Gastrocnemius medialis (tissue), 4 donors: ENCODE measurements around the gene GABRE. TPM values are rescaled to one million over a fixed set of nuclear protein-coding genes. Genes with fewer than 3 reads are reported as not detected.
A peak's percentile ranks its signal among the peaks of the same experiment; 100 is the strongest.

Experiments used
- ATAC-seq, 2 donors: fragments of 150-250 bp; one replicate each; pipeline ENCODE4 v1.9.1; 2016
- DNase-seq, 2 donors: peaks; one replicate each; pipeline ENCODE4 v3.0.0-alpha.2; 2019
- H3K27ac ChIP-seq, 4 donors: fragments of 200-600 bp; sonication (generic); 1 replicate in 1 of 4; 2 replicates in 3 of 4; pipeline ENCODE4 v1.5.1; 2016 to 2018; ENCODE audit warnings: mild to moderate bottlenecking in 2 of 4, moderate library complexity in 1 of 4
- H3K27me3 ChIP-seq, 3 donors: fragments of 200-600 bp; sonication (generic) in 2 of 3; 1 replicate in 1 of 3; 2 replicates in 2 of 3; pipeline versions ENCODE4 v1.5.1 to v1.6.0; 2016 to 2019; ENCODE audit warnings: mild to moderate bottlenecking in 1 of 3, moderate library complexity in 1 of 3
- H3K36me3 ChIP-seq, 2 donors: fragments of 200-600 bp; sonication (generic) in 1 of 2; one replicate each; pipeline ENCODE4 v1.5.1; 2017 to 2018
- H3K4me1 ChIP-seq, 2 donors: fragments of 200-600 bp; sonication (generic) in 1 of 2; one replicate each; pipeline ENCODE4 v1.5.1; 2016 to 2017; ENCODE audit warnings: mild to moderate bottlenecking in 2 of 2
- H3K4me3 ChIP-seq, 4 donors: fragments of 200-600 bp; sonication (generic) in 3 of 4; 1 replicate in 1 of 4; 2 replicates in 3 of 4; pipeline ENCODE4 v1.5.1; 2016 to 2019; ENCODE audit warnings: mild to moderate bottlenecking in 2 of 4
- H3K9me3 ChIP-seq, 3 donors: fragments of 200-600 bp; sonication (generic) in 2 of 3; 1 replicate in 1 of 3; 2 replicates in 2 of 3; pipeline ENCODE4 v1.5.1; 2016 to 2019
- POLR2A ChIP-seq, 2 donors: fragments of 450-650 bp; IDR thresholded peaks; one replicate each; pipeline ENCODE4 v1.6.1; 2017; ENCODE audit warnings: antibody characterized with exemption in 2 of 2, mild to moderate bottlenecking in 2 of 2, moderate library complexity in 2 of 2
- in situ Hi-C, 4 donors: fragments of 200-750 bp; cut with MboI; loops; one replicate each; pipeline versions ENCODE4 v1.15.0 to v1.8.0; 2017; ENCODE audit warnings: low sequenced_read_pairs in 4 of 4
- intact Hi-C: fragments of 100-400 bp; cut with DNase I; formaldehyde crosslinking; loops from one replicate; pipeline ENCODE4 v1.15.1; 2023; ENCODE audit warnings: low total_unique reads
- total RNA-seq, 4 donors: library from RNA; depleted of rRNA; stranded (reverse); fragments of >200 nt; gene quantifications; one replicate each; pipeline versions ENCODE4 v1.1.0 to v1.2.3, GENCODE V29; 2016
- TF ChIP-seq, protein P1 (sequence below), 5 experiments: fragments of 450-650 bp in 3 of 5; fragments of 200-600 bp in 2 of 5; sonication (generic) in 2 of 5; IDR thresholded peaks in 4 of 5; conservative IDR thresholded peaks in 1 of 5; 1 replicate in 4 of 5; 2 replicates in 1 of 5; pipeline ENCODE4 v1.5.1; 2016 to 2019; ENCODE audit warnings: antibody characterized with exemption in 5 of 5, mild to moderate bottlenecking in 3 of 5, moderate library complexity in 3 of 5

The GABRE gene, protein sequence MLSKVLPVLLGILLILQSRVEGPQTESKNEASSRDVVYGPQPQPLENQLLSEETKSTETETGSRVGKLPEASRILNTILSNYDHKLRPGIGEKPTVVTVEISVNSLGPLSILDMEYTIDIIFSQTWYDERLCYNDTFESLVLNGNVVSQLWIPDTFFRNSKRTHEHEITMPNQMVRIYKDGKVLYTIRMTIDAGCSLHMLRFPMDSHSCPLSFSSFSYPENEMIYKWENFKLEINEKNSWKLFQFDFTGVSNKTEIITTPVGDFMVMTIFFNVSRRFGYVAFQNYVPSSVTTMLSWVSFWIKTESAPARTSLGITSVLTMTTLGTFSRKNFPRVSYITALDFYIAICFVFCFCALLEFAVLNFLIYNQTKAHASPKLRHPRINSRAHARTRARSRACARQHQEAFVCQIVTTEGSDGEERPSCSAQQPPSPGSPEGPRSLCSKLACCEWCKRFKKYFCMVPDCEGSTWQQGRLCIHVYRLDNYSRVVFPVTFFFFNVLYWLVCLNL
- 1 to 10 TPM in 3 of 4 donors, under 1 TPM in 1; 0.26 to 4.8 (median 2.3) TPM for total RNA-seq

DNA sequence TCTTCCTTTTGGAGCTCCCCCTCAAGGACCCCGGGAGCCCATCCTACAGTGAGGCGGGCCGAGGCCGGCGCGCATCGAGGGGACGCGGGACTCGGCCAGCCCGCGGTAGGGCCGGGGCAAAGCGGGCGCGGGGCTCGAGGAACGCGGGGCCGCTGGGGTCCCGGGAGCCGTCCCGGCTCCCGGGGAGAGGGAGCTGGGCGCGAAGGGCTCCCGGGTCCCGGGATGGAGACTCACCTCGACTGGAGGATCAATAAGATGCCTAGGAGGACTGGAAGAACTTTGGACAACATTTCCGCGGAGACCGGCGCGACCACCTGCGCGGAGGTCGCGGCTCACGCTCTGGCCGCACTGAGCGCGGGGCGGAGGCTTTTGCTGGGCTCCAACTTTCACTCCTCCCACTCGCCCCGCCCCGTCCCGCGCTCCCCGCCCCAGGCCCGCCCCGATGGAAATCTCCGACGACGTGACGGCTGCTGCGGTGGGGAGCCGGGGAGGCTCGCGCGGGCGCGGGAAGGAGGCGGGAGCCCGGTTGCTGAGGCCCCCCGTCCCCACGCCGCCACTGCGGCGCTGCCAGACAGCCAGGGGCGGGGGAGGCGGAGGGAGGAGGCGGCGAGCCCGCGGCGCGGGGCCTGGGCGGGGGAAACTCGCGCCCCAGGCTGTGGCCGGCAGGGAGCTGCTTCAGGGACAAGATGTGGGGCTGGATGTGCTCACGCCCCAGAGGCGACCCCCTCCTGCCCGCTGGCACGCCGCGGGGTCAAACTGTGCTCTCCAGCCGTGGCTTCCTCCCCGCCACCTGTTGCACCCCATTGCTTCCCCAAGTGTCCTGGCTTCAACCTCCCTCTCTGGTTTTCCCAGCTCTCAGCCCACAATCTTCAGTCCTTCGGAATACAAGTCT, at the start of gene GABRE:
TSS of gene GABRE (minus strand) at position 341 of the 892 bp plus-strand sequence. CDS start at position 290, 51 bp downstream.
- peak; percentile 39 to 52 for ATAC-seq

DNA sequence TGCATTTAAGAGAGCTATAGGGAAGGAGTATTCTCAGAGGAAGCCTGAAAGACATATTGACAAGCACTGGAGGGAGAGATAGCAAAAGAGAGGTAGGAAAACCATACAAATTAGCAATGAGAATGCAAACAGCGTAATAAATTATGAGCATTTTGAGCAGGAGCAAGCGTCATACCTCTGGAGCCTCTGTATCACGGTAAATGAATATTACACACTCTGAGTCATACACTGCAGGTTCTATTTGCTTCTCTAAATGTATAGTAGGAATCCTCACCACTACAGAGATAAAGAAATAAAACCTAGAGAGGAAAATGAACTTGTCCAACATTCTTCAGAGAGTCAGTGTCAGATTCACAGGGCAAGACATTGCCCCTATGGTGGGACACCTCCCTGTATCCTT, 46.4 kb upstream of the GABRE start:
- no peak for TF ChIP-seq POLR2A (IDR thresholded peaks at IDR 0.05)
- TF ChIP-seq, protein P1, sequence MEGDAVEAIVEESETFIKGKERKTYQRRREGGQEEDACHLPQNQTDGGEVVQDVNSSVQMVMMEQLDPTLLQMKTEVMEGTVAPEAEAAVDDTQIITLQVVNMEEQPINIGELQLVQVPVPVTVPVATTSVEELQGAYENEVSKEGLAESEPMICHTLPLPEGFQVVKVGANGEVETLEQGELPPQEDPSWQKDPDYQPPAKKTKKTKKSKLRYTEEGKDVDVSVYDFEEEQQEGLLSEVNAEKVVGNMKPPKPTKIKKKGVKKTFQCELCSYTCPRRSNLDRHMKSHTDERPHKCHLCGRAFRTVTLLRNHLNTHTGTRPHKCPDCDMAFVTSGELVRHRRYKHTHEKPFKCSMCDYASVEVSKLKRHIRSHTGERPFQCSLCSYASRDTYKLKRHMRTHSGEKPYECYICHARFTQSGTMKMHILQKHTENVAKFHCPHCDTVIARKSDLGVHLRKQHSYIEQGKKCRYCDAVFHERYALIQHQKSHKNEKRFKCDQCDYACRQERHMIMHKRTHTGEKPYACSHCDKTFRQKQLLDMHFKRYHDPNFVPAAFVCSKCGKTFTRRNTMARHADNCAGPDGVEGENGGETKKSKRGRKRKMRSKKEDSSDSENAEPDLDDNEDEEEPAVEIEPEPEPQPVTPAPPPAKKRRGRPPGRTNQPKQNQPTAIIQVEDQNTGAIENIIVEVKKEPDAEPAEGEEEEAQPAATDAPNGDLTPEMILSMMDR (IDR thresholded peaks at IDR 0.05 in 4 of 5, conservative IDR thresholded peaks at IDR 0.05 in 1 of 5) = no peak
- H3K9me3 ChIP-seq = no peaks in the 10 kb centered on the region

More for the DNA sequence above, at the start of gene GABRE:
- DNase-seq = no peak
- Histone ChIP-seq H3K27ac (peak within 1 kb of the TSS; percentile 37 to 57 (median 52)), H3K27me3 (peaks cover 0 to 3% (median 0%) of the 10 kb centered on the region in 3 donors), H3K9me3 (no peaks in the 10 kb centered on the region), H3K36me3 (no peaks in the 10 kb centered on the region), H3K4me1 (no peaks in the 10 kb centered on the region), H3K4me3 (peak within 1 kb of the TSS; percentile 31 to 52 (median 42))
- intact Hi-C loops (no loop called here), in situ Hi-C loops (no loop called here)
- peak; percentile 32 to 64 for TF ChIP-seq POLR2A (IDR thresholded peaks at IDR 0.05)
- TF ChIP-seq, protein P1 (IDR thresholded peaks at IDR 0.05 in 4 of 5, conservative IDR thresholded peaks at IDR 0.05 in 1 of 5) = no peak

DNA sequence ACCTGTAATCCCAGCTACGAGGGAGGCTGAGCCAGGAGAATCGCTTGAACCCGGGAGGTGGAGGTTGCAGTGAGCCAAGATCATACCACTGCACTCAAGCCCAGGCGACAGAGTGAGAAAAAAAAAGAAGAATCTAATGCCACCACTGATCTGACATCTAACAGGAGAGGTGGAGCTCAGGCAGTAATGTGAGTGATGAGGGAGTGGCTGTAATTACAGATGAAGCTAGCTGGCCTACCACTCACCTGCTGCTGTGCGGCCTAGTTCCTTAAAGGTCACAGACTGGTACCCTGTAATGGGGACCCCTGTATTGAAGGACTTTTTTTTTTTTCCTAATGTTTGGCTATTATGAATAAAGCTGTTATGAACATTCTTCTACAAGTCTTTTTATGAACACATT, 25.3 kb upstream of the GABRE start:
- in situ Hi-C loops = no loop called here
- H3K4me3 ChIP-seq = no peak overlapping the region
- no peak for DNase-seq
- H3K27me3 ChIP-seq = no peaks in the 10 kb centered on the region
- intact Hi-C loops = no loop called here
- H3K27ac ChIP-seq = no peak overlapping the region
- H3K36me3 ChIP-seq = no peaks in the 10 kb centered on the region
- TF ChIP-seq, protein P1 (IDR thresholded peaks at IDR 0.05 in 4 of 5, conservative IDR thresholded peaks at IDR 0.05 in 1 of 5) = no peak
- TF ChIP-seq POLR2A (IDR thresholded peaks at IDR 0.05) = no peak
- ATAC-seq = no peak
- no peaks in the 10 kb centered on the region for H3K9me3 ChIP-seq
- no peaks in the 10 kb centered on the region for H3K4me1 ChIP-seq

More for the DNA sequence above, 46.4 kb upstream of the GABRE start:
- intact Hi-C loops = no loop called here
- Histone ChIP-seq H3K27ac (no peak overlapping the region), H3K27me3 (no peaks in the 10 kb centered on the region), H3K4me1 (no peaks in the 10 kb centered on the region), H3K4me3 (no peak overlapping the region), H3K36me3 (no peaks in the 10 kb centered on the region)
- no peak for ATAC-seq
- in situ Hi-C loops = no loop called here
- no peak for DNase-seq

DNA sequence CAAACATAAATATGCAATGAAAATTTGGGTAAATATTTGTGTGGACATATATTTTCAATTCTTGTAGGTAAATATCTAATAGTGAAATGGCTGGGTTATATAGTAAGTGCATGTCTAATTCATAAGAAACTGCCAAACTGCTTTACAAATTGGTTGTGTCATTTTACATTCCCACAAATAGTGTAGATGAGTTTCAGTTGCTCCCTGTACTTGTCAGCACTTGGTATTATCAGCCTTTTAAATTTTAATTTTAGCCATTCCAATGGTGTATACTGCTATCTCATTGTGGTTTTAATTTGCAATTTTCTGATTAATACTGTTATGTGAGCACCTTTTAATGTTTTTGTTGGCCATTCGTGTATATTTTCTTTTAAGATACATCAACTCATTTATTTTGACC, 23.1 kb upstream of the GABRE start:
- Histone ChIP-seq H3K27ac (no peak overlapping the region), H3K36me3 (no peaks in the 10 kb centered on the region), H3K4me1 (no peaks in the 10 kb centered on the region), H3K4me3 (no peak overlapping the region), H3K27me3 (no peaks in the 10 kb centered on the region), H3K9me3 (no peaks in the 10 kb centered on the region)
- intact Hi-C loops (no loop called here), in situ Hi-C loops (no loop called here)
- DNase-seq (no peak), ATAC-seq (no peak)
- TF ChIP-seq, protein P1 (IDR thresholded peaks at IDR 0.05 in 4 of 5, conservative IDR thresholded peaks at IDR 0.05 in 1 of 5) = no peak
- TF ChIP-seq POLR2A (IDR thresholded peaks at IDR 0.05) = no peak
